Ovary (tissue), 3 donors: ENCODE measurements around the gene TBX1.

ENCODE experiments used
- CTCF ChIP-seq, 3 donors: fragments of 450-650 bp in 2 of 3; fragments of 200-600 bp in 1 of 3; IDR thresholded peaks; one replicate each; pipeline versions ENCODE4 v1.5.1 to v1.8.0; 2016 to 2022; ENCODE audit warnings: antibody characterized with exemption in 3 of 3, mild to moderate bottlenecking in 1 of 3
- EP300 ChIP-seq: sonication (generic); formaldehyde crosslinking; IDR thresholded peaks from one replicate; pipeline ENCODE4 v1.6.1; 2017; ENCODE audit warnings: antibody characterized with exemption
- POLR2A ChIP-seq: fragments of 450-650 bp; IDR thresholded peaks from one replicate; pipeline ENCODE4 v1.6.1; 2017; ENCODE audit warnings: antibody characterized with exemption, mild to moderate bottlenecking, moderate library complexity
- donor health status: DM: no; HTN: no; CAD: no.

GRCh38 chr22:19796160-19796559 is 35.6 kb downstream of the TBX1 start:
- TF ChIP-seq CTCF (IDR thresholded peaks at IDR 0.05) = no peak
- no peak for TF ChIP-seq POLR2A
- no peak for TF ChIP-seq EP300
